Upper lobe of left lung (tissue), 4 donors: ENCODE data around the gene ADGRV1.

ENCODE experiments used
- CTCF ChIP-seq, 6 experiments: fragments of 450-650 bp in 4 of 6; fragments of 200-600 bp in 2 of 6; sonication (generic) in 2 of 6; IDR thresholded peaks; one replicate each; pipeline ENCODE4 v1.5.1; 2016 to 2019; ENCODE audit warnings: antibody characterized with exemption in 6 of 6
- EP300 ChIP-seq, 4 donors: sonication (generic); formaldehyde crosslinking; IDR thresholded peaks; one replicate each; pipeline ENCODE4 v1.5.1; 2017; ENCODE audit warnings: antibody characterized with exemption in 4 of 4, control low read depth in 2 of 4
- POLR2A ChIP-seq, 4 donors: fragments of 450-650 bp; IDR thresholded peaks; one replicate each; pipeline ENCODE4 v1.5.1; 2016 to 2017; ENCODE audit warnings: antibody characterized with exemption in 4 of 4, mild to moderate bottlenecking in 2 of 4
- POLR2AphosphoS5 ChIP-seq, 2 donors: sonication (generic); formaldehyde crosslinking; IDR thresholded peaks; one replicate each; pipeline ENCODE4 v1.5.1; 2017; ENCODE audit warnings: antibody characterized with exemption in 2 of 2

- no peak for TF ChIP-seq POLR2AphosphoS5 (IDR thresholded peaks at IDR 0.05)
- TF ChIP-seq CTCF (IDR thresholded peaks at IDR 0.05): no peak
- no peak for TF ChIP-seq POLR2A (IDR thresholded peaks at IDR 0.05)
- no peak for TF ChIP-seq EP300 (IDR thresholded peaks at IDR 0.05)
Observed at GRCh38 chr5:90553711-90554110, 4.9 kb upstream of the ADGRV1 start.
